ENCODE data around the gene SLC7A7. TPM values are rescaled to one million over a fixed set of nuclear protein-coding genes. Genes with fewer than 3 reads are reported as not detected.

The SLC7A7 gene
- total and polyA plus RNA-seq, 2 experiments from 2014 or later = 3.6 to 4.1 TPM

- no peak for TF ChIP-seq ZNF462 (CRISPR knock-in tag; IDR thresholded peaks at IDR 0.05)
These were observed 46.3 kb downstream of the SLC7A7 start (continued) for GRCh38 chr14:22768947-22769346.

- H3K36me3 ChIP-seq (ENCODE audit: insufficient read depth) = peaks cover 37% of the 10 kb centered on the region
- no peak; the same call in 2 of the 3 replicates for ATAC-seq
- peaks cover 25% of the 10 kb centered on the region for H3K79me2 ChIP-seq (replicated peaks; ENCODE audit: insufficient read depth)
- Mint-ChIP-seq H3K4me1 (peaks cover 16% of the 10 kb centered on the region), H3K27me3 (ENCODE audit: insufficient read depth, low read depth, poor library complexity) (peaks cover 15% of the 10 kb centered on the region), H3K4me3 (peak overlapping the region; percentile 88), H3K36me3 (ENCODE audit: low read depth) (peaks cover 45% of the 10 kb centered on the region), H3K27ac (peak overlapping the region; percentile 97), H3K9me3 (no peaks in the 10 kb centered on the region)
- H3K27ac ChIP-seq (ENCODE audit: low read depth) = 0 out of 2 replicates have a peak overlapping the region, but pooled peaks have one; percentile 4
- H3K4me2 ChIP-seq = peak overlapping the region; percentile 79
- DNase-seq (ENCODE audit: low spot score) = no peak
- no peaks in the 10 kb centered on the region for H3K9me2 ChIP-seq (ENCODE audit: insufficient read depth)
- peak overlapping the region; percentile 33 for H2AFZ ChIP-seq
- H3F3A ChIP-seq (replicated peaks; ENCODE audit: low read depth) = no peaks in the 10 kb centered on the region
- H3K4me1 ChIP-seq (ENCODE audit: insufficient read depth) = peaks cover 11% of the 10 kb centered on the region
- H4K20me1 ChIP-seq (replicated peaks; ENCODE audit: insufficient read depth) = no peaks in the 10 kb centered on the region
- H3K27me3 ChIP-seq (ENCODE audit: insufficient read depth) = no peaks in the 10 kb centered on the region
- H3K4me3 ChIP-seq = peak overlapping the region; percentile 69
- TF ChIP-seq NANOG (IDR thresholded peaks at IDR 0.05; ENCODE audit: borderline replicate concordance) (no peak), STAT1 (IDR thresholded peaks at IDR 0.05; ENCODE audit: unreplicated experiment) (no peak), CTCF (conservative IDR thresholded peaks at IDR 0.05; ENCODE audit: low read depth in 2 of 2) (no peak), EZH2 (IDR thresholded peaks at IDR 0.05; ENCODE audit: low read depth, unreplicated experiment) (no peak), ETS1 (IDR thresholded peaks at IDR 0.05) (no peak), ZNF114 (CRISPR knock-in tag; IDR thresholded peaks at IDR 0.05) (no peak), ZNF462 (CRISPR knock-in tag; IDR thresholded peaks at IDR 0.05) (no peak)
These were observed 48.0 kb downstream of the SLC7A7 start for GRCh38 chr14:22767323-22767589.
